HG02981 (cell line): ENCODE data around the gene GIPC1.
"Not testable (repeated sequence)": the region's sequence is repeated elsewhere in the genome, so short reads cannot be mapped to it uniquely, and the experiment has no call there.

Experiments
- ATAC-seq: cut with Tn5 transposase; IDR thresholded peaks from one replicate; pipeline ENCODE4 v1.9.1; 2021; ENCODE audit warnings: mild to moderate bottlenecking, moderate library complexity; ENCODE audit not compliant: unreplicated experiment

The GIPC1 gene

DNA sequence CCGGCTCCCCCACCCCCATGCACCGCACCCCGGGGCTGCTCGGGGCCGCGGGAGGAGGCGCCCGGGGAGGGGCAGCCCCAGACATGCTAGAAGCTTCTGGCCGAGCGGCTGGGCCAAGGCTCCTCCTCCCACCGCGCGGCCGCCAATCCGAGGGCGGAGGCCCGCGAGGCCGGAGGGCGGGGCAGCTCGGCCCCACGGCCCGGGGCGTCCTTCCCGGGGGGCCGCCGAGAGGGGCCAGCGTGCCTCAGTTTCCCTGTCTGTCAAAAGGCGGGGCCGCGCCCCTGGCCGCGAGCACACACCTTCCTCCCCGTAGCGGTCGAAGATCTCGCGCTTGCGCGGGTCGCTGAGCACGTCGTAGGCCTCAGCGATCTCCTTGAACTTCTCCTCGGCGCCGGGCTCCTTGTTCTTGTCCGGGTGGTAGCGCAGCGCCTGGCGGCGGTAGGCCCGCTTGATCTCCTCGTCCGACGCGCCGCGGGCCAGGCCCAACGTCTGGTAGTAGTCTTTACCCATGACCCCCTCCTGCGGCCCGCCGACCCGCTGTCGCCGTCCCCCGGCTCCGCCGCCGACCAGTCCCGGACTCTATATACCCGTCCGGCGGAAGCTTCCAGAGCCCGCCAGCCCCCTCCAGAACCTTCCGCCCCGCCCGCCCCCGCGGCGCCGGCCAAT, 22.0 kb upstream of the GIPC1 start, which contains the start of gene DNAJB1:
Gene DNAJB1, minus strand, starts transcription at position 558 of the 666 bp plus-strand sequence. Its CDS starts 48 bp downstream, at position 510.
- ATAC-seq, result peak; percentile 50

DNA sequence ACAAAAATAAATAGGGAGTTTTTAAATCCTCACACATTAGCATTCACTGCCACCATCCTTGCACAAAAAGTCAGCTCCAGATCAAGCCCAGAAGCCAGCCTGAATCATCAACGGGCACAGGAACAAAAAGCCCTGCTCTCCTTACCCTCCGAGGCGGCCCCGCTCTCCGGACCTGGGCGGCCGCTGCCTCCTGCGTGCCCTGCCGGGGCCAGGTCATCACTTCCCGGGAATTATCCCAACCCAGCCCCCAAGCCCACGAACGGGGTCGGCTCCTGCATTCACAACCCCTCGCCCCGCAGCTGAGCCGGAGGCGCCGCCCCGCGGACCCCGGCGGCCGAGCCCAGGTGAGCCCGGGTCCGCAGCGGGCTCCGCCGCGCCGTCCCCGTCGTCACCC, 21.5 kb upstream of the GIPC1 start:
- ATAC-seq, result no peak

DNA sequence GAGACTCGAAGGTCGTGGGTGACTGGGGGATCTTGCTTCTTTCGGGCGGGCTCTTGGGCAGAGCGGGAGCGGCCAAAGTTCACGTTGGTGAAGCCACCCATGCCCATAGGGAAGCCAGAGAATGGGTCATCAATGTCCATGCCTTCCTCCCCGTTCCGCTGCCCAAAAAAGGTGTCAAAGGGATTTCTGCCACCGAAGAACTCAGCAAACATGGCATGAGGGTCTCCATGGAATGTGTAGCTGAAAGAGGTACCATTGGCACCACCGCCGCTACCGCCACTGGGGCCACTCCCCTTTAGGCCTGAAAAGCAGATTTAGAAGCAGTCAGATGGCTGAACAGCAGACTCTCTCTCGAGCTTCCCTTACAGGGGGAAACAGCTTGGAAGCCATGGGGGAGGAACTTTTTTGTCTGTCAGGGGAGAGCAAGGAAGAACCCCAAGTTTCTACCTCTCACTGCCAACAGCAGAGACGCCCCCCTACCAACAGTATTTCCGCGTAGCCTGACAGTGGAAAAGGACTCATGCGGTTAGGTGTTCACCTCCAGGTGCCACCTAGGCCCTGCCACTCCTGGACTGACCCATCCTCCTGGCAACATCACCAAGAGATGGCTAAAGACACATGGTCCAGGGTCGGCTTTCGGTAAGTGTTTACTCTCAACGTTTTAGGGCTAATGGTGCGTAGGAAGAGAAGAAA, 21.0 kb upstream of the GIPC1 start:
- no peak for ATAC-seq

DNA sequence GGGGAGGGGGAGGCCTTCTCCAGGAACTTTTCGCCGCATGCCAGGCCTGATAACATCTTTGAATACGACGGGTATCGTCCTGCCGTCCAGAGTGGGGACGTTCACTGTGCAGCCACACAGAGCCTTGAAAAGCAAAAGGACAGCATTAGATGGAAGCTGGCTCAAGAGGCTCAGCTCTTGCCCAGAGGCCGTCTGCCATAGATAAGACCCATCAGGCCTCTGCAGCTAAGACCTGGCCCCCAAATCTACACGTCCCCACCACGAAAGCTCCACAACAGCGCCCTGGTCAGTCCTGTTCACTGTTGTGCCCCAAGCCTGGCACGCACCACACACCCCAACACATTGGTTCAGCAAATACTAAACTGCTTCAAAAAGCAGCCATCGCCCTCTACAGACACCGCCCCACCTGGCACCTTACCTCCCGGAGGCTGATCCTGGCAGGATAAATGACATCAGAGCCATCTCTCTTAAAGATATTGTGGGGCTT, 20.2 kb upstream of the GIPC1 start:
- ATAC-seq, result no peak

DNA sequence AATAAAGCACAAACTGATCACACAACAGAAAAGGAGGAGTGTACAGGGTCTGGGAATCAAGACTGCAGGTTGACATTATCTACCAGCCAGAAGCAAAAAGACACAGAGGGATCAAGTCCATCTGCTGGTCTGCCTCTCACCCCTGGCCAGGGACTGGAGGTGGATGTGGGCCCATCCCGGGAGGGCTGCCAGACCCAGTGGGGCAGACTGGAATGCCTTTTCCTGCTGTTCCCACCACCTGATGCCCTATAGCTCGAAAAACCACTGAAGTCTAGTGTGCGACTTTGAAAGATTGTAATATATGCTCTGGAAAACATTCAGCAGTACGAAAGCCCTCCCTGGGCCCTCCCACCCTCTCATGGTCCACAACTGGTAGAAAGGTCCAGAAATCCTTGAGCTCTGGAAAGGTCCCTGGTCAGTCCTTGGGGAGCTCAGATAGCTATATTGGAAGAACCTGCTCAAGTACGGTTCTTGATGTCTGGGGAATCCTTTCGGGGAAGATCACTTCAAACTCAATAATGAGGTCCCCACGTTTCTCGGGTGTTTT, 19.6 kb upstream of the GIPC1 start:
- ATAC-seq, result no peak

DNA sequence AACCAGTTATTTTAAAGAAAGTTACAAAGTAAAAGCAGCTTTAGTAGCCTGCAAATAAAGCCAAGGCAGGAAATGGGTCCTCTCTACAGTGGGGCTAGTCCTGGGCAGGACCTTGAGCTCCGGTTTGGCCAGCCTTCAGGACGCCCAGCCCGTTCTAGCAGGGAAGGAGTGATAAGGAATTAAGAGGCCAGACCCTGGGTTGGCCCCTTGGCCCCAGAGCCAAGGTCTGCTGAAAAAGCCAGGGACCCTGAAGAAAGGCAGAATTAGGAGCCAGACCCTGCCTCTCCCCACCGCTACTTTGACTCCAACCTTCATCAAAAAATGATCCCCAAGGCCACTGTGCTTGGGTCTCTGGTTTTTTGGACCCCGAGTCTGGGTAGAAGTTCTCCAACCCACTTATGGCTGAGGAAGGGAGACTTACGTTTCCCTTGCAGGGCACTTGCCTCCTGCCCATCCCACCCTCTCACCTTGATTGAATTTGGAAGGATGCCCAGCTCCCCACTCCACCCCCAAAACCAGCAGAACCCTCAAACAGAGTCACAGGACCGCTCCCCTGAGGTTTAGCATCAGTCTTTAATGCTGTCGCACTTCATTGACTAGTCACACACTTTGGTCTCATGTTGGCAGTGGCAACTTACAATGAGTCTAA, 18.4 kb upstream of the GIPC1 start:
- no peak for ATAC-seq

DNA sequence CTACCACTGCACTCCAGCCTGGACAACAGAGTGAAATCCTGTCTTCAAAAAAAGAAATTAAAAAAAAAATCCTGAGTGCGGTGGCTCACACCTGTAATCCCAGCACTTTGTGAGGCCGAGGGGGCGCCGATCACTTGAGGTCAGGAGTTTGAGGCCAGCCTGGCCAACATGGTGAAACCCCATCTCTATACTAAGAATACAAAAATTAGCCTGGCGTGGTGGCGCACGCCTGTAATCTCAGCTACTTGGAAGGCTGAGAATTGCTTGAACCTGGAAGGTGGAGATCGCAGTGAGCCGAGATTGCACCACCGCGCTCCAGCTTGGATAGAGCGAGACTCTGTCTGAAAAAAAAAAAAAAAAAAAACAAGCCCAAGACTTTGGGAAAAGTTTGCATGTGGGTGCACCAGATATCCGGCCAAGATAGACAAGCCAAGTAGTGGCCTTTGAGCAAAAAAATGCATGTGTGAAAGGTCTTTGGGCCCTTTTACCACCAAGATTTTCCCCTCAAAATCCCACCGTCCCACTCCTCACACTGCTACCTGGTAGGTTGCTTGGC, 16.6 kb upstream of the GIPC1 start:
- ATAC-seq, result no peak

DNA sequence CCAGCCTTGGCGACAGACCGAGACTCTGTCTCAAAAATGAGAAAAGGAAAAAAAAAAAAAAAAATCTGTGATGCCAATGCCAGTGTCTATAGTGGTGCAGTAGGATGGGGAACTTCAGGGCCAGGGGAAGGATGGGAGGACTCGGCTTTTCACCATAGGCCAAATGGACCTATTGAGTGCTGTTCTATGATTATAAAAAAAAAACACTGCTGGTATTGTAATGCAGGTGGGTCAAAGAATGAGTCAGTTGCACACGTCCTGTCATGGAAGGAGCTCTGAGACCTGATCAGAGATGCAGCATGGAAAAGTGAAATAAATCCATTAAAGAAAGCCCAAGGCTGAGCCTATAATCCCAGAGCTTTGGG, 15.3 kb upstream of the GIPC1 start:
- ATAC-seq, result no peak

DNA sequence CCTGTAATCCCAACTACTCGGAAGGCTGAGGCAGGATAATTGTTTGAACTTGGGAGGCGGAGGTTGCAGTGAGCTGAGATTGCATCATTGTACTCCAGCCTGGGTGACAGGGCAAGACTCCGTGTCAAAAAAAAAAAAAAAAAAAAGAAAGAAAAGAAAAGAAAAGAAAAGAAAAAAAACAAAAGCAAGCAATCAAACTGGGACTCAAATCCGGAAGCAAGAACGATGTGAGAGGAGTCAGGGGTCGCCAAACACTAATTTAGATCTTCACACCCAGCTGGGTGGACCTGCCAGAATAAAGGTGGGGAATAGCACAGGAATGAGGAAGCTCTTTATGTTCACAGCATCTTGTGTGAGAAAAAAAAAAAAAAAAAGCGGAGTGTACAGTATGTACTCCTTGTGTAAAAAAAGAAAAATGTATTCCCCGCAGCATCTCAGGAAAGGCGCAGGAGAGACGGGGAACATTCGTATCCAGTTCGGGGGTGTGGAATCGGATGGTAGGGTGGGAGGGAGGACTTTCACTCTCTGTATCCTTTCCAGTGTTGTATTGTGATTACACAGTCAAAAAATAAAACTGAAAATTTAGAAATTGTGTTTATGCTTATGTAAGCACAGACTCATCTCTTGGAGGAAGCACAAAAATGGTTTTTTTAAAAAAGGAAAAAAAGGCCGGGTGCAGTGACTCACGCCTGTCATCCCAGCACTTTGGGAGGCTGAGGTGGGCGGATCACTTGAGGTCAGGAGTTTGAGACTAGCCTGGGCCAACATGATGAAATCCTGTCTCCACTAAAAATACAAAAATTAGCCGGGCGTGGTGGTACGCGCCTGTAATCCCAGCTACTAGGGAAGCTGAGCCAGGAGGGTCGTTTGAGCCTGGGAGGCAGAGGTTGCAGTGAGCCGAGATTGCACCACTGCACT, 14.6 kb upstream of the GIPC1 start:
- ATAC-seq, result no peak

DNA sequence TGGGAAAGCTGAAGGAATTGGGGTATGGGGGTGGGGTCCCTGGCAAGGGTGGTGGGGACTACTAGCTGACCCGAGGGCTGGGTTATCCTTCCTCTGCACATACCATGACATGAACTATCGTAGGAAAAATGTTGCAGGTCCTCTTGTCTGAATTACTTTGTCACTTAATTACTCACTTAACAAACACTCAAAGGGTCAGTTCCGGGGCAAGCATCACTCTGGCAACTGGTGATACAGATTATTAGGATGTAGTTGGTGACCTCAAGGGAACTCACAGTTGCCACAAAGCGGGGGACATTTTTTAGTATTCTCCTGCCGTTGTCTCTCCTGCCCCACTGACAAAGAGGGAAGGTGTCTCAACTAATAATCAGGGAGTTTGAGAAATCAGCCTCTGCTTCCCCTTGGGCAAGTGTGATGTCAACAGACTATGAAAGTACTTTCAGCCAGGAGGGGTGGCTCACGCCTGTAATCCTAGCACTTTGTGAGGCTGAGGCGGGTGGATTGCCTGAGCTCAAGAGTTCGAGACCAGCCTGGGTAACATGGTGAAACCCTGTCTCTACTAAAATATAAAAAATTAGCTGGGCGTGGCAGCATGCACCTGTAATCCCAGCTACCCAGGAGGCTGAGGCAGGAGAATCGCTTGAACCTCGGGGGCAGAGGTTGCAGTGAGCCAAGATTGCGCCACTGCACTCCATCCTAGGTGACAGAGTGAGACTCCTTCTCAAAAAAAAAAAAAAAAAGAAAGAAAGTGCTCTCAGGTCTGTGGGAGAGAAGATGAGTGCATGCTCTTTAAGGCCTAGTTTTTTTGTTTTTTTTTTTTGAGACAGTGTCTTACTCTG, 12.0 kb upstream of the GIPC1 start:
- ATAC-seq, result no peak

DNA sequence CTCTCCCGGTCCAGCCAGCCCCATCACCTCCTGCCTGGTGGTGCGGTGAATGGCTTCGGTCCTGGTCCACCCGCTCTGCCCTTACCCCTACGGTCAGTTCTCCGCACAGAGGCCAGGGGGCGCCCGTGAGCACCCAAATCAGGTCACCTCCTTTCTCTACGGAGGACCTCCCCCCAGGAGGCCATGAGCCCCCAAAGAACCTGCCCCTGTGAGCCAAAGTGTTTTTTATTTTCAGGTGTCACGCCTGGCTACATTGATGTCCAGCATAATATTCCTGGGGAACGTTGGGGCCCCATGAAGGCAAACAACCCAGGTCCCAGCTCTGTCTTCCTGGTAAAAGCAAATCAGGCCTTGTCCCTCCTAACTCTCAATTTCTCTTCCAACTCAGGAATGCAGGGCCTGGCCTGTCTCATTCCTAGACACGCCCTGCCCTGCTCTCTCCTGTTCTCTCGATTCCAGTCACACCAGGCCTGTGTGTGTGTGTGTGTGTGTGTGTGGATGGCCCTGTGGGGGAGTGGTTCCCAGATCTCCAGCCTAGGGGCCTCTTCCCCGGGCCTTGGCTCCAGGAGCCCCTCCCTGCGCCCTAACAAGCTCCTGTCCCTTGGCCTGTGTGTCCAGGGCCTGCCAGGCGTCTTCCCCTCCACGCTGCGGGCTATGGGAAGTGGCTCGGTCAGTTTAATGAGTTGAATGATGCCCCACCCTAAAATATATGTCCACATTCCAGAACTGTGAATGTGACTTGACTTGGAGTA, 9.7 kb upstream of the GIPC1 start:
- no peak for ATAC-seq

DNA sequence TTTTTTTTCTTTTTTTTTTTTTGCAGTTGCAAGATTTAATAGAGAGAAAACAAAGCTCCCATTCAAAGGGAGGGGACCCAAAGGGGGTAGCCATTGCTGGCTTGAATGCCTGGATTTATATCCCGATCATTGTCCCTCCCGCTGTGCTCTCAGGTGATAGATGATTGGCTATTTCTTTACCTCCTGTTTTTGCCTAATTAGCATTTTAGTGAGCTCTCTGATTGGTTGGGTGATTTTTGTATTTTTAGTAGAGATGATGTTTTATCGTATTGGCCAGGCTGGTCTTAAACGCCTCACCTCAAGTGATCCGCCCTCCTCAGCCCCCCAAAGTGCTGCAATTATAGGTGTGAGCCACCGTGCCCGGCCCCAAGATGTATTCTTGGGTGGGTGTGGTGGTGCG, 8.6 kb upstream of the GIPC1 start:
- not testable (repeated sequence) for ATAC-seq

DNA sequence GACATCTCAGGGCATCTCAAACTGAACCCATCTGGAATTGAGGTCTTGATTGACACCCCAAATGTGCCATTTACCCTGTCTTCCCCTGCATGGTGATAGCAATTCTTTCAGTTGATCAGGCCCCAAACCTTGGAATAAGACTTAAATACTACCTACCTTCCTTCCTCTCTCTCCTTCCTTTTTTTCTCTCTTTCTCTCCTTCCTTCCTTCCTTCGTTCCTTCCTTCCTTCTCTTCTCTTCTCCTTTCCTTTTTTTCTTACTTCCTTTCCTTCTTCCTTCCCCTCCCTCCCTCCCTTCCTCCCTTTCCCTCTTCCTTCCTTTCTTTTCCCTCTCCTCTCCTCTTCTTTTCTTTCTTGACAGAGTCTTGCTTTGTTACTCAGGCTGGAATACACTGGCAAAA, 7.4 kb upstream of the GIPC1 start:
- ATAC-seq, result no peak

DNA sequence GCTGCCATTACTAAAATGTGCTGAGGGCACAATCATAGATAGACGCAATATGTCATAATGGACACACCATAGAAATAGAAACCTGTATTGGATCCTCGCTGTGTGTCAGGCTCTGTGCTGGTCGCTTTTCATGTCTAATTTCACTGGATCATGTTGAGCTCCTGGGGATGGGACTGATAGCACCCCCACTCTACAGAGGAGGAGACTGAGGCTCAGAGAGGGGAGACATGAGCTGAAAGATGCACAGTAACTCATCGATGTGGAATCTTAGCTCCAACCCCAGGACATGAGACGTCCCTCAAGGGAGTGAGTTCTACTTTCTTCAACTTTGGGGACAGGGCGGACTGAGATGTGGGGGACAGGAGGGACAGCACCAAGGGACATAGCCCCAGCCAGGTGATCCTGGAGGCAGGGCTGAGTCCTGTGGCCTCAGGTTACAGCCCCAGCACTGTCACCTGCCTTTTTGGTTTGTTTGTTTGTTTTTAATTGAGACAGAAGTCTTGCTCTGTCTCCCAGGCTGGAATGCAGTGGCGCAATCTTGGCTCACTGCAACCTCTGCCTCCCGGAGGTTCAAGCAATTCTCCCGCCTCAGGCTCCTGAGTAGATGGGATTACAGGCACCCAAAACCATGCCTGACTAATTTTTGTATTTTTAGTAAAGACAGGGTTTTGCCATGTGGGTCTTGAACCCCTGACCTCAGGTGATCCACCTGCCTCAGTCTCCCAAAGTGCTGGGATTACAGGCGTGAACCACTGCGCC, 6.6 kb upstream of the GIPC1 start:
- no peak for ATAC-seq

DNA sequence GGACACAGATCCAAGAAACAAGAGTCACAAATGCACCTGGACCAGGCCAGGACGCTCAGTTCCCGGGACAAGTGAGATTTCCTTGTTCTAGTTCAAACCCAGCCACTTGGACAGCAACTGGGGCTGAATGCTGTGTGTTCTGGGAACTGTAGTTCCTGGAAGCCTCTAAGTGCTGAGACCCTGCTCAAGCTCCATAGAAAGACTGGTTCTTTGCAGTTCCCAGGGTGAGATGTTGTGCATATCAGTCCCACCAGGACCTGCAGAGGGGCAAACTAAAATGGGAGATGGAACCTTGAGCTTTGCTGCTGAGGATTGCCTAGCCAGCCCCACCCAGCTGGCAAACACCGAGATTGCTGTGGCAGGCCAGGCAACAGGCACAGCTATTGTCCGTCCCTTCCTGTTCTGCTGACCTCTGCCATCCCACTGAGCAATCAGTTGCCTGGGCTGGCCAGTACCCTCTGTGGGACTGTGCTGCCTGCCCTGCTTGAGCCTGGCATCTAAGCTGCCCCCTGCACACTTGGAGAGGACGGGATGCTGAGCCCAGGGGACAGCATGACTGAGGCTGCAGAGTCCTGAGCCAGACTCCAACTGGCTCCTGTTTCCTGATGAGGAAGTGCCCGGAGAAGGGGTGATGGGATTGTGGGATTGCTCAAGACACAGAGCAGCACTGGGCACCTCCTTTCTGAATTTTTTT, 1.4 kb upstream of the GIPC1 start:
- no peak for ATAC-seq

DNA sequence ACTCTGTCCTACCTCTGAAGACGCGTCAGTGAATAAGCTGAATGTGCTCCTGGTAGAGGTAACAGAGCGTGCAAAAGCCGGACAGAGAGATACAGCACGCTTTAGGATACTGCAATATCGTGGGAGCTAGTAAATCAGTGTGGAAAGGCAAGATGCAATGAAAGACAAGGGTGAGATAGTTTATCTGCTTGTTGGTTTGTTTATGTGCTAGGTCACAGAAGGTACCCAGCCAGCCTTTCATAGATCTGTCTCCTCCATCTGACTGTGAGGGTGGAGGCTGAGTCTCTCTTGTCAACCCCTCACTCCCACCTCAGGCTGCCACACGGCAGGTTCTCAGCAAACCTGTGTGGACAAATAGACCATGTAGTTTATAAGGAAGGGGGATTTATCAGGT, 904 bp upstream of the GIPC1 start:
- no peak for ATAC-seq

DNA sequence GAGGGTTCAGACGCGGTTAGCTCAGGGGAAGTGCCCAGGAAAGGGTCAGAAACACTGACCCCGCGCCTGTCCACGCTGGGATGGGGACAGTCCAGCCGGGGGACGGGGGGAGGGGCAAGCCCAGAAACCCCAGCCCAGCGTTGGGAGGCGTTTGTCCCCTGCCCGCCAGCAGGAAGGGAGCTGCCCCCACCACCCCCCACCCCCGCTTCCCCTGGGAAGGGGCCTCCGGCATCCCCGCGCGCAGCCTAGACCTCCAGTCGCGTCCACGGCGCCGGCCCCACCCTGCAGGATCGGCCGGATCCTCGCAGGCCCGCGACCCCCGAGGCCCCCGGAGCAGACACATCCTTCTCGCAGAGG, 277 bp downstream of the GIPC1 start:
- no peak for ATAC-seq
